GM19467 (cell line): ENCODE results near the gene KIT.

ENCODE experiments used
- ATAC-seq: cut with Tn5 transposase; IDR thresholded peaks from one replicate; pipeline ENCODE4 v1.9.1; 2021; ENCODE audit warnings: mild to moderate bottlenecking, moderate library complexity; ENCODE audit not compliant: unreplicated experiment

Gene KIT

DNA sequence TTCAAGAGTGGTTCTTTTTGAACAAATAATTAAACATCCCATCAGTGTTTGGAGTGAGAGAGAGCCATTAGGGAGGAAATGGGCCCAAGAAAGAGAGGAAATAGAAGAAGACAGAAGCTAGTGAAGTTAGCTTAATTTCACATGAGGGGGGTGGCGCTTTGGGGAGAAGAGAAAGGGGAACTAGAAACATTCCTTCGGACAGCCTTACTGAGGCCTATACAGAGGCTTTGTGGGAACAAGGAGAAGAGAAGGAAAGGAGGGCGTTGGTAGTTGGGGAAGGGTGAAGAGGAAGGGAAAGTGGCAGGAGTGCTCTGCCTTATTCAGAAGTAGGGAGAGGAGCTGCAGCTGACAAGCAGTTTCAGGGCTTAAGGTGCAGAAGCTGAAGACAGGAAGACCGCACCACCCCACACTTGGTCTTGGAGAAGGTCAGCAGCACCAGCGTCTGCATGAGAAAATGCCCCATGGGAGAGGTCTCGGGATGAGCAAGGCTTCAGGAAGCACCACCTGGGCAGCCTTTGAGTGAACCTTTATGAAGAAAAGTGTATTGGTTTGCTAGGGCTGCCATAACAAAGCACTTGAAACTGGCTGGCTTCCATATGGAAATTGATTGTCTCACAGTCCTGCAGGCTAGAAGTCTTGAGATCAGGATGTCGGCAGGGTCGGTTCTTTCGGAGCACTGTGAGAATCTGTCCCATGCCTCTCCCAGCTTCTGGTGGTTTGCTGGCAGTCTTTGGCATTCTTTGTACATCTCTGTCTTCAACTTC, 85.1 kb downstream of the KIT start:
- ATAC-seq, result no peak

- no peak for ATAC-seq
Observed at GRCh38 chr4:54743562-54743961, 85.8 kb downstream of the KIT start.

GRCh38 chr4:54744487-54744886, 86.7 kb downstream of the KIT start:
- no peak for ATAC-seq

DNA sequence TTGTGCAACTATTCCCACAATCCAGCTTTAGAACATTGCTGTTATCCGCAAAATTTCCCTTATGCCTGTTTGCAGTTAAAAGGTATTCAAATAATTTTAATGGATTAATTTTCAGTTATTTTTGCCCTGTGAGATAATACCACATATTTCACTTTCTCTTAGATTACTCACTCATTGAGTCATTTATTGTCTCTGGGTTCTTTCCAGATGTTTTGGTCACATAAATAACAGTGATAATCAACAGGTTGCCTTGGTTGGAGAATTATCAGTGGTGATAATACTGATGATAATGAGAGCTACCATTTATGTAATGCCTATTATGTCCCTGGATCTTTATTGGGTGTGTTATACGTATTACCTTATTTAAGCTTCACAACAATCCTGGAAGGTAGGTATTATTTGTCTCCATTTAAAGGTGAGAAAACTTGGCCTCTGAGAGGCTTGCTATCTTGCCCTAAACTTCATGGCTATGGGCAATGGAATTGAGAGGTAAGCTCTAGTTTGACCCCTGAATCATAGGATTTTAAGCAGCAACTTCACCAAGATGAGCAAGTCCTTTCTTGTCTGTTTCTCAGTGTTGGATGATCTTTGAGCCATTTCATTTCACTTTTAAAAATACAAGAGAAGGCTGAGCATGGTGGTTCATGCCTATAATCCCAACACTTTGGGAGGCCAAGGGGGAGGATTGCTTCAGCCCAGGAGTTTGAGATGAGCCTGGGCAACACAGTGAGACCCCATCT, 87.4 kb downstream of the KIT start:
- ATAC-seq, result no peak

DNA sequence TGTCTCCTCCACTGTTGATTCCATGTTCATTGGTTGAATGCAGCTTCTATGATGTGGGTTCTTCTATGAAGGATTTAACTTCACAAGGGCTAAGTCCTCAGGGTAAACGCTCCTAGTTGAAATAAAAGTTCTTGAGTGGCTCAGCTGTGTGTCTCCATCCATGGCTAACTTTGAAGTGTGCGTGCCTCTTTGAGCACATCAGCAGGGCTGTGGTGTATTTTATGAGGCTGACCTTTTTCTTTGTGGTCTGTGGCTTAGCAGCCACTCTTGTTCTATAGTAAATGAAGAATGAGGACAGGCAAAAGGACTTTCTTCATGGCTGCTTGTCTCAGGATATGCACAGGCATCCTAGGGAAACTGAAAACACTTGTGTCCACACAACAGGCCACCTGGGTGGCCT, 88.5 kb downstream of the KIT start:
- peak; percentile 54 for ATAC-seq

- no peak for ATAC-seq
Observed at GRCh38 chr4:54750341-54750740, 92.6 kb downstream of the KIT start.

- no peak for ATAC-seq
Observed at GRCh38 chr4:54754394-54754793, 96.6 kb downstream of the KIT start.

DNA sequence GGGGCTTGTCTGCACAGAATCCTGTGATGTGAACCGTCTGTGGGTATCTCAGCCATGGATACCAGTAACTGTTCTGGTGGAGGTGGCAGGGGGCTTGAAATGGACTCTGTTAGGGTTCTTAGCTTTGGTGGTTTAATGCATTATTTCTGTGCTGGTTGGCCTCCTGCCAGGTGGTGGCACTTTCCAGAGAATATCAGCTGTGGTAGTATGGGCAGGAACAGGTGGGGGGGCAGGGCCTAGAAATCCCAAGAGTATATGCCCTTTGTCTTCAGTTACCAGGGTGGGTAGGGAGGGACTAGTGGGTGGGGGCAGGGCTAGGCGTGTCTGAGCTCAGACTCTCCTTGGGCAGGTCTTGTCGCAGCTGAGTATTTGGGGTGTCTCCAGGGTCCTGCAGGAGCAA, 106.7 kb downstream of the KIT start:
- ATAC-seq, result no peak

- no peak for ATAC-seq
Observed at GRCh38 chr4:54767376-54767775, 109.6 kb downstream of the KIT start.

GRCh38 chr4:54773022-54773421, 115.3 kb downstream of the KIT start:
- no peak for ATAC-seq

DNA sequence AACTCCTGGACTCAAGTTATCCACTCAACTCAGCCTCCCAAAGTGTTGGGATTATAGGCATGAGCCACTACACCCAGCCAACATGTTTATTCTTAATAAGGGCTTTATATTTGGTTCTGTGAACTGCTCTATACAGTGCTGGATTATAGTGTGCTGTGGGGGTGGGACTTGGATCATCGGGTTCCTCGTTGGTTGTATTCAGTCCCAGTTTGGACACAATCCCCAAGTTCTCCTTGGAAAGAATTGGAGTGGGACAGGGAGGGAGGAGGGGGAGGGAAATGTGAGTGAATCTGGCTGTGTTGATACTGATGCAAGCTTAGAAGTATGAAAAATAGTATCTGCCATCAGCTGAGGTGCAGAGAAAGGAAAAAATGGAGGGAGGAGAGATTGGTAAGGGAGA, 121.3 kb downstream of the KIT start:
- no peak for ATAC-seq

DNA sequence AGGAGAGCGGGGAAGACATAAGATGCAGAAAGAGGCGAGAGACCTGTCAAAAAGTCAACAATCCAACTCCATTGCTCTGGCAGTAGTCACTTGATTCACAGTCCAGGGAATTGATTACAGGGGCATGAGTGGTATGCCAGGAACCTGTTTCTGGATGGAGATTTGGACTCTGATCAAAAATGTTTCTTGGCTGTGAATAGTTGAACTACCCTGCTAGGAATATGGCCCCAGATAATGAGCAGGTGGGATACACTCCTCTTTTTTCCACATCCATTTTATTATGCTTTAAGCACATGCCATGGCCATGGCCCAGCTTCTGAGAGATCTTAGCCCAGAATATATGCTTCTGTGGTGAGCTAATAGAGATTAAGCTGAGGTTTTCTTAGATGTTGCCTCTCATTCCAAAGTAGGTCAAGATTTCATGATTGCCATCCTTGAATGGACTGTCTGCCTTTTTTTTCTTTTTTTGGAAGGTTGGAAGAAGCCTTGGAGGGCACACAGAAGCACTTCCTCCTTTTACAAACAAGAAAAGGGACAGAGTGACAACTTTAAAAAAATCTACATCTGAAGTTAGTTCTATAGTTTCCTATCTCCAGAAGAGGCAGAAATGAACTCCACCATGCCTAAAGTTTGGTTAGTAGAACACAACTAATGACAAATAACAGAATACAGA, 121.9 kb downstream of the KIT start:
- ATAC-seq, result no peak

DNA sequence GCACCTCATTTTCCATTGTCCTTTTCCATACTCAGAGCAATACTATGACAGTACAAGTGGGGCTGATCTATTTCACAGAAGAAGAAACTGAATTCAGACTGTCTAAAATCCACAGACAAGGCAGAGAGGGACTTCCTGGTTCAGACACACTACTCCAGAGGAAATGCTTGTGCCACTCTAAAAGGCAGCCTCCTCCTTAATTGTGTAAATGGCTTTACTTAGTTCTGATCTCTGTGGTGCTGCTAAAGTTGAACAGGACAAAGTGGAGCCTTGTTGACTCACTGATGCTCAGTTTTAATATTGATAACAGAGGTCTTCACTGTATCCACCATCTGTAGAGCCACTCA, 122.4 kb downstream of the KIT start:
- ATAC-seq, result no peak

GRCh38 chr4:54781756-54782155, 124.0 kb downstream of the KIT start:
- no peak for ATAC-seq

DNA sequence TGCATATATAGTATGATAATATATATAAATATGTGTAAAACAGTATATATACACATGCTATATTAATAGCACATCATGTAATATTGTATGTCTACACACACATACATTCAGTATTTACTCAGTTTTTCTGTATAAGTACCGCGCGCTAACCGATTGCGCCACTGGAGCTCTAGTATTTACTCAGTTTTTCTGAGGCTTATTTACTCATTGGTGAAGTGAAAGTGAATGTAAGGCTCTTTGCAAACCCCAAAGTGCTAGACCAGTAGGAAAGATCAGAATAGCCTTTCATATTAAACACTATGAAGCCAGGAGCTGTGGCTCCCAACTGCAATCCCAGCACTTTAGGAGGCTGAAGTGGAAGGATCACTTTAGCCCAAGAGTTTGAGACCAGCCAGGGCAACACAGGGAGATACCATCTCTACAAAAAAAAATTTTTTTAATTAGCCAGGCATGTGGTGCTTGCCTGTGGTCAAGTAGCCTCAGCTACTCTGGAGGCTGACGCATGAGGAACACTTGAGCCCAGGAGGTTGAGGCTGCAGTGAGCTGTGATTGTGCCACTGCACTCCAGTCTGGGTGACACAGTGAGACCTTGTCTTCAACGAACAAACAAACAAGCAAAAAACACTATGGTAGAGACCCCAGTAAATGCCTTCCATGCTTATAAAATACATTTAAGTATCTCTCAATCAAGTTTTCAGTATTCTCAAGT, 125.8 kb downstream of the KIT start:
- no peak for ATAC-seq

DNA sequence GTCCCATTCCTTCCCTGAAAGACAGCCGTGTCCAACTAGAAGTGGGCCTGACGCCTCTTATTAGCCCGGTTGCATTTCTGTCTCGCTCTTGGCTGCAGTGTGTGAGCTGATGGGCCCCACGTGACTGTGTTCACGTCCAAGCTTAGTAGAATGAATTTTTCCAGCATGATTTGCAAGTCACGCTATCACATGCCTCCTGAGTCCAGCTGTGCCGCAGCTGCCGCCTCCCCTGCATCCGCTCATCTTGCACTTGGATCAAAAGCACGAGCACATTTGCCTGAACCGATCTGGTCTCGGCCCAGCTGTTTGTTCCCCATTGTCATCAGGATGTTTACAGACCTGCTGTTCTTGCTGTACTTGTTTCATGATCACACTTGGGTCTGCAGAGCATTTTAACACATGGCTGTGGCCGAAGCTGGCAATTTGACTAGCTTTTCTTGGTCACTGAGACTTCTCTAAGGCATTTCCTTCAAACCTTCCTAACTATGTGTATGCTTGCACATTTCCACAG, 126.5 kb downstream of the KIT start:
- ATAC-seq, result no peak
